Panc1 (cell line): ENCODE data around the gene SLC7A6.

ENCODE experiments used
- CTCF ChIP-seq: fragments of 450-650 bp; IDR thresholded peaks from 2 replicates; pipeline ENCODE4 v1.5.1; 2017; ENCODE audit warnings: mild to moderate bottlenecking
- POLR2AphosphoS5 ChIP-seq: IDR thresholded peaks from 2 replicates; pipeline ENCODE4 v1.6.1; 2012; ENCODE audit warnings: mild to moderate bottlenecking, low read depth, low read length, moderate library complexity
- SIN3A ChIP-seq: IDR thresholded peaks from 2 replicates; pipeline ENCODE4 v1.6.1; 2012; ENCODE audit warnings: low read depth, mild to moderate bottlenecking, low read length, moderate library complexity, borderline replicate concordance; ENCODE audit not compliant: insufficient read depth

- TF ChIP-seq CTCF = no peak
- TF ChIP-seq SIN3A = no peak
- TF ChIP-seq POLR2AphosphoS5 = no peak
These were observed 83.3 kb downstream of the SLC7A6 start for GRCh38 chr16:68347605-68348004.
